Hepatocyte (in vitro differentiated cells): ENCODE measurements around the gene AP2A2.

Experiments used
- EZH2phosphoT487 ChIP-seq: fragments of 200-600 bp; sonication (generic); IDR thresholded peaks from one replicate; pipeline ENCODE4 v1.6.1; 2018; ENCODE audit warnings: antibody characterized with exemption, mild to moderate bottlenecking, low read depth, moderate library complexity; ENCODE audit not compliant: unreplicated experiment, severe bottlenecking
- TF ChIP-seq, protein P1 (sequence below): fragments of 200-600 bp; sonication (generic); IDR thresholded peaks from 2 replicates; pipeline ENCODE4 v1.5.1; 2016; ENCODE audit warnings: antibody characterized with exemption, mild to moderate bottlenecking; ENCODE audit not compliant: poor library complexity

DNA sequence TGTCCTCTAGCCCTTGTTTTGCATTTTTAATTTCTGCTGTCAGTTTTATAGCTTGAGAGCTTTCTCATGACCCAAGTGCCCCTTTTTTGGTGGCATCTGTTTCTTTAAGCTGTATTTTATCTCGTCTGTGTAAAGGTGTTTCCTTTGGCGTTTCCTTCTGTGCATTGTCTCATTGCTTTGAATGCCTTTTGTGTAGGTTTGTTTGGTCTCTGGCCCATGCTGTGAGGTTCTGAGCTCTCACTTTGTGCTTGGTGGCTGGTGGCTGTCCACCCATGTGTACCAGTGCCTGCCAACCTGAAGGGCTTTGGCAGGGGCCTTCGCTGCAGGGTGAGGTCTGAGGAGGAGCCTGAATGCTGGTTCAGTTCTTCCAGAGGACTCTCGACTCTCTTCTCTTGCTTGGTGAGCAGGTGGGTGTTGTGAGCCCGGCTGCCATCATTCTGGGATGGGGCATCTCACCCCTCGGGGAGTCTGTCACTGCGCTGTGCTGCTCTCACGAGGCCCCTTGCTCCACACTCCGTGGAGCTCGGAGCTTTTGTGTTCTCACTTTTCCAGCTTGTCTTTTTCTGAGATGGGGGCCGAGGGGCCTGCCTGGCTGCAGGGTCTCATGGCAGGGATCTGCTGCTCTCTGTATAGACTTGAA is 14.9 kb downstream of the AP2A2 start:
- no peak for TF ChIP-seq EZH2phosphoT487
- TF ChIP-seq, protein P1, sequence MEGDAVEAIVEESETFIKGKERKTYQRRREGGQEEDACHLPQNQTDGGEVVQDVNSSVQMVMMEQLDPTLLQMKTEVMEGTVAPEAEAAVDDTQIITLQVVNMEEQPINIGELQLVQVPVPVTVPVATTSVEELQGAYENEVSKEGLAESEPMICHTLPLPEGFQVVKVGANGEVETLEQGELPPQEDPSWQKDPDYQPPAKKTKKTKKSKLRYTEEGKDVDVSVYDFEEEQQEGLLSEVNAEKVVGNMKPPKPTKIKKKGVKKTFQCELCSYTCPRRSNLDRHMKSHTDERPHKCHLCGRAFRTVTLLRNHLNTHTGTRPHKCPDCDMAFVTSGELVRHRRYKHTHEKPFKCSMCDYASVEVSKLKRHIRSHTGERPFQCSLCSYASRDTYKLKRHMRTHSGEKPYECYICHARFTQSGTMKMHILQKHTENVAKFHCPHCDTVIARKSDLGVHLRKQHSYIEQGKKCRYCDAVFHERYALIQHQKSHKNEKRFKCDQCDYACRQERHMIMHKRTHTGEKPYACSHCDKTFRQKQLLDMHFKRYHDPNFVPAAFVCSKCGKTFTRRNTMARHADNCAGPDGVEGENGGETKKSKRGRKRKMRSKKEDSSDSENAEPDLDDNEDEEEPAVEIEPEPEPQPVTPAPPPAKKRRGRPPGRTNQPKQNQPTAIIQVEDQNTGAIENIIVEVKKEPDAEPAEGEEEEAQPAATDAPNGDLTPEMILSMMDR, result no peak
